CD4-positive, alpha-beta T cell (primary cell): ENCODE measurements around the gene NXN. TPM values are rescaled to one million over a fixed set of nuclear protein-coding genes. Genes with fewer than 3 reads are reported as not detected.

Experiments used
- ATAC-seq: fragments of 200-7000 bp; cut with Tn5 transposase; one replicate; pipeline ENCODE4 v1.10.0; 2022; ENCODE audit warnings: mild to moderate bottlenecking; ENCODE audit not compliant: poor library complexity
- CTCF ChIA-PET: fragments of 350-600 bp; sonication (Branson Sonifier 250); formaldehyde crosslinking; loops from one replicate; lab custom pipeline; 2021; ENCODE audit warnings: antibody characterized with exemption, inconsistent platforms; lab: Charles Lee
- POLR2A ChIA-PET: fragments of 350-600 bp; sonication (Branson Sonifier 250); formaldehyde crosslinking; loops from one replicate; lab custom pipeline; 2021; ENCODE audit warnings: antibody characterized with exemption, inconsistent platforms; lab: Charles Lee
- DNase-seq, 14 experiments: peaks; one replicate each; pipeline ENCODE4 v3.0.0-alpha.2; 2013 to 2020; ENCODE audit warnings: mixed read lengths in 2 of 14
- H3K27ac ChIP-seq, 2 donors: one replicate each; pipeline versions ENCODE4 v1.5.1 to v1.7.0; 2013; ENCODE audit warnings: low read length in 2 of 2, low read depth in 1 of 2, mild to moderate bottlenecking in 1 of 2
- H3K27me3 ChIP-seq, 2 experiments: 1 replicate in 1 of 2; 2 replicates in 1 of 2; pipeline versions ENCODE4 v1.6.1 to v1.7.0; 2013; ENCODE audit warnings: low read length in 2 of 2, control low read depth in 1 of 2, mild to moderate bottlenecking in 1 of 2, moderate library complexity in 1 of 2; ENCODE audit not compliant: insufficient read depth in 2 of 2, control insufficient read depth in 1 of 2
- H3K36me3 ChIP-seq: one replicate; pipeline ENCODE4 v1.6.1; 2013; ENCODE audit warnings: low read length, control low read depth; ENCODE audit not compliant: insufficient read depth
- H3K4me1 ChIP-seq: one replicate; pipeline ENCODE4 v1.6.1; 2013; ENCODE audit warnings: low read length, control low read depth; ENCODE audit not compliant: insufficient read depth
- H3K4me3 ChIP-seq: one replicate; pipeline ENCODE4 v1.5.1; 2013; ENCODE audit warnings: mild to moderate bottlenecking, low read length, moderate library complexity
- H3K9me3 ChIP-seq, 2 experiments: 1 replicate in 1 of 2; 2 replicates in 1 of 2; pipeline versions ENCODE4 v1.6.1 to v1.7.0; 2013; ENCODE audit warnings: low read length in 2 of 2, mild to moderate bottlenecking in 2 of 2, control low read depth in 1 of 2, moderate library complexity in 1 of 2; ENCODE audit not compliant: control insufficient read depth in 1 of 2, insufficient read depth in 1 of 2
- H3K27ac Mint-ChIP-seq: one replicate; pipeline ENCODE4 v1.8.0; 2020; ENCODE audit warnings: mixed read lengths
- H3K27me3 Mint-ChIP-seq: one replicate; pipeline ENCODE4 v1.8.0; 2021; ENCODE audit warnings: mixed read lengths
- H3K36me3 Mint-ChIP-seq: one replicate; pipeline ENCODE4 v1.8.0; 2021; ENCODE audit warnings: low read depth, mixed read lengths
- H3K4me1 Mint-ChIP-seq: one replicate; pipeline ENCODE4 v1.8.0; 2021; ENCODE audit warnings: low read depth, mixed read lengths
- H3K4me3 Mint-ChIP-seq: one replicate; pipeline ENCODE4 v1.8.0; 2020; ENCODE audit warnings: mild to moderate bottlenecking, mixed read lengths
- H3K9me3 Mint-ChIP-seq: one replicate; pipeline ENCODE4 v1.8.0; 2020; ENCODE audit warnings: mixed read lengths
- intact Hi-C, 2 experiments: fragments of 100-400 bp; cut with DNase I in 1 of 2; cut with micrococcal nuclease in 1 of 2; formaldehyde crosslinking; loops; one replicate each; pipeline versions ENCODE4 v1.15.1 to v1.9.0; 2023 to 2025; cut with DNase I, micrococcal nuclease
- total RNA-seq, 174 experiments: library from RNA in 2 of 174; stranded (reverse) in 2 of 174; gene quantifications; one replicate each; pipeline ENCODE4 v1.2.3 and lab custom pipeline; 2021 to 2026
- TF ChIP-seq, protein P1 (sequence below): fragments of 200-600 bp; IDR thresholded peaks from one replicate; pipeline ENCODE4 v1.8.0; 2022; ENCODE audit warnings: antibody characterized with exemption, mild to moderate bottlenecking

Gene NXN
- total RNA-seq, 2 experiments from 2014 or later = 0.80 to 0.98 TPM

- ChIA-PET CTCF (no interaction called here), POLR2A (no interaction called here)
- no peak overlapping the region for H3K27ac ChIP-seq
- Mint-ChIP-seq H3K9me3 (no peaks in the 10 kb centered on the region), H3K4me3 (no peak overlapping the region), H3K27ac (no peak overlapping the region), H3K4me1 (no peaks in the 10 kb centered on the region), H3K36me3 (no peaks in the 10 kb centered on the region), H3K27me3 (peaks cover 14% of the 10 kb centered on the region)
- H3K36me3 ChIP-seq = no peaks in the 10 kb centered on the region
- no peak for DNase-seq
- H3K4me1 ChIP-seq = no peaks in the 10 kb centered on the region
- no peaks in the 10 kb centered on the region for H3K9me3 ChIP-seq
- intact Hi-C loops = no loop called here
- ATAC-seq = no peak
- no peak overlapping the region for H3K4me3 ChIP-seq
- H3K27me3 ChIP-seq = peaks cover 0 to 5% of the 10 kb centered on the region in 2 experiments
- TF ChIP-seq, protein P1, sequence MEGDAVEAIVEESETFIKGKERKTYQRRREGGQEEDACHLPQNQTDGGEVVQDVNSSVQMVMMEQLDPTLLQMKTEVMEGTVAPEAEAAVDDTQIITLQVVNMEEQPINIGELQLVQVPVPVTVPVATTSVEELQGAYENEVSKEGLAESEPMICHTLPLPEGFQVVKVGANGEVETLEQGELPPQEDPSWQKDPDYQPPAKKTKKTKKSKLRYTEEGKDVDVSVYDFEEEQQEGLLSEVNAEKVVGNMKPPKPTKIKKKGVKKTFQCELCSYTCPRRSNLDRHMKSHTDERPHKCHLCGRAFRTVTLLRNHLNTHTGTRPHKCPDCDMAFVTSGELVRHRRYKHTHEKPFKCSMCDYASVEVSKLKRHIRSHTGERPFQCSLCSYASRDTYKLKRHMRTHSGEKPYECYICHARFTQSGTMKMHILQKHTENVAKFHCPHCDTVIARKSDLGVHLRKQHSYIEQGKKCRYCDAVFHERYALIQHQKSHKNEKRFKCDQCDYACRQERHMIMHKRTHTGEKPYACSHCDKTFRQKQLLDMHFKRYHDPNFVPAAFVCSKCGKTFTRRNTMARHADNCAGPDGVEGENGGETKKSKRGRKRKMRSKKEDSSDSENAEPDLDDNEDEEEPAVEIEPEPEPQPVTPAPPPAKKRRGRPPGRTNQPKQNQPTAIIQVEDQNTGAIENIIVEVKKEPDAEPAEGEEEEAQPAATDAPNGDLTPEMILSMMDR = no peak
Observed at GRCh38 chr17:957856-958421, 21.6 kb downstream of the NXN start.

DNA sequence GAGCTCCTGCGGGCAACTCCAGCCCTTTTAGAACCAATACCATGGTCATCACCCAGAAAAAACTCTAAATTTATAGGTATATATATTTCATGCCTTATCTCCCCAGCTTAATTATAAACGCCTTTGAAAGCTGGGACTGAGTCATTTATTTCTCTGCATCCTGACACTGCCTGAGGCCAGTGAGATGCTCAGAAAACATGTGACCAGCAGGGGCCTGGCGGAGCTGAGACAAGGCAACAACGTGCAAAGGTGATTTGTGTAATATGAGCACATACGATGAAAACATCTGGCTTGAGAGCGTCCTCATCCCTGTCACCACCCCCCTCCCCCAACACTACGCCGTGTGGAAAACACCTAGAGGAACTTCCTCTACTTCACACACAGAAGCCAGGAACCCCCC lies 22.7 kb downstream of the NXN start:
- Histone ChIP-seq H3K36me3 (no peaks in the 10 kb centered on the region), H3K27ac (no peak overlapping the region), H3K9me3 (peaks cover 0 to 5% of the 10 kb centered on the region in 2 experiments), H3K27me3 (peaks cover 1 to 6% of the 10 kb centered on the region in 2 experiments), H3K4me1 (peaks cover 1% of the 10 kb centered on the region), H3K4me3 (no peak overlapping the region)
- peaks cover 6% of the 10 kb centered on the region for H3K27me3 Mint-ChIP-seq
- no peaks in the 10 kb centered on the region for H3K4me1 Mint-ChIP-seq
- H3K27ac Mint-ChIP-seq = no peak overlapping the region
- H3K9me3 Mint-ChIP-seq = no peaks in the 10 kb centered on the region
- intact Hi-C loops = no loop called here
- ChIA-PET POLR2A (no interaction called here), CTCF (no interaction called here)
- no peaks in the 10 kb centered on the region for H3K36me3 Mint-ChIP-seq
- DNase-seq = no peak
- TF ChIP-seq, protein P1 = no peak
- ATAC-seq = no peak
- no peak overlapping the region for H3K4me3 Mint-ChIP-seq

GRCh38 chr17:954431-955164 lies 25.0 kb downstream of the NXN start:
- TF ChIP-seq, protein P1 = no peak
- Histone ChIP-seq H3K4me1 (peaks cover 5% of the 10 kb centered on the region), H3K36me3 (no peaks in the 10 kb centered on the region), H3K27ac (no peak overlapping the region), H3K27me3 (peaks cover 5 to 22% of the 10 kb centered on the region in 2 experiments), H3K4me3 (no peak overlapping the region), H3K9me3 (peaks cover 0 to 8% of the 10 kb centered on the region in 2 experiments)
- CTCF ChIA-PET = no interaction called here
- POLR2A ChIA-PET = no interaction called here
- intact Hi-C loops = no loop called here
- no peak for ATAC-seq
- Mint-ChIP-seq H3K4me3 (no peak overlapping the region), H3K27ac (no peak overlapping the region), H3K9me3 (no peaks in the 10 kb centered on the region), H3K36me3 (no peaks in the 10 kb centered on the region), H3K4me1 (no peaks in the 10 kb centered on the region), H3K27me3 (peaks cover 20% of the 10 kb centered on the region)
- no peak for DNase-seq
